GM12892 (cell line): ENCODE results near the gene KRTAP10-7.

Experiments used
- POLR2A ChIP-seq: IDR thresholded peaks from 2 replicates; pipeline ENCODE4 v1.6.1; 2011; ENCODE audit warnings: low read depth, low read length, control low read depth
- TAF1 ChIP-seq: IDR thresholded peaks from 2 replicates; pipeline ENCODE4 v1.6.1; 2011; ENCODE audit warnings: low read depth, mild to moderate bottlenecking, control low read depth, low read length, borderline replicate concordance

DNA sequence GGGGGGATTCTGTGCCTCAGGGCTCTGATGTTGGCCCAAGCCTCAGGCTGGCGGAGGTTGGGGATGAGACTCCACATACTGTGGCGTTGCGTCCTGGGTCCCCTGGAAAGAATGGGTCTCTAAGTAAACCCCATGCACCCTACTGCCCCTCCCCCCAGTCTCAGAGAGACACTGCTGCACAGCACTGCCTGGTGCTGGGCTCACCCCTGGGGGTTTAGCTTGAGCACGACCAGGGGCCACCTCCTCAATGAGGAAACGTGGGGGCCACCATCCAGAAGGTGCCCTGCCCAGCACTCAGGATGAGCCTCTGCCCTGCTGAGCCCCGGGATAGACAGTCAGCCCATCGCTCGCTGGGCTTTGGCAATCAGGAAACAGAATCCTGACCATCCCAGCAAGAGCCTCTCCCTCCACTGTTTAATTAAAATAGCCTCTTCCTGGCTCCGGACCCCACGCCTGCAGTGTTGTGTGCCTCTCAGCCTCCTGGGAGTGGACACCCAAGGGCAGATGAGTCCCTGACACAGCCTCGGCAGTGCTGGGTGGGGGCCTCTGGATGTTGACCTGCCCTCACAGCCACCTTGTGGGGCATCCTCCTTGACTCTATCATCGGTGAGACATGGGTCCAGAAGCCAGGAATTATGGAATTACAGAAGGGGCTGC, 30.4 kb upstream of the KRTAP10-7 start:
- no peak for TF ChIP-seq POLR2A
- TF ChIP-seq TAF1, result no peak
